ENCODE results near the gene SSC5D. TPM values are rescaled to one million over a fixed set of nuclear protein-coding genes. Genes with fewer than 3 reads are reported as not detected.

The SSC5D gene
- total RNA-seq, 1 experiment from 2014 or later = 3.2 TPM

- Histone ChIP-seq H4K8ac (replicated peaks; ENCODE audit: insufficient read length, low read depth, low read length) (no peak overlapping the region), H2AFZ (ENCODE audit: low read length) (no peak overlapping the region), H2BK120ac (ENCODE audit: low read depth, low read length, poor library complexity, severe bottlenecking) (no peak overlapping the region), H2BK15ac (ENCODE audit: low read depth, low read length) (no peak overlapping the region), H3K9ac (ENCODE audit: extremely low read depth, insufficient read length, low read length) (no peak overlapping the region), H3K4me2 (ENCODE audit: insufficient read depth, insufficient read length, low read length) (peak overlapping the region; percentile 49), H2AK5ac (ENCODE audit: insufficient read length, low read length) (no peak overlapping the region), H3K79me2 (ENCODE audit: insufficient read depth, low read length) (0 out of 2 replicates have a peak, but pooled peaks cover 4% of the 10 kb centered on the region), H2BK12ac (ENCODE audit: insufficient read length, low read depth, low read length) (no peak overlapping the region), H3K9me3 (ENCODE audit: control insufficient read depth, low read depth, low read length) (no peaks in the 10 kb centered on the region), H4K91ac (ENCODE audit: insufficient read length, low read depth, low read length) (no peak overlapping the region), H3K4ac (ENCODE audit: low read depth, low read length) (no peak overlapping the region; the same call in 1 of the 2 replicates), H2BK5ac (ENCODE audit: insufficient read length, low read length) (no peak overlapping the region), H3K23ac (ENCODE audit: insufficient read length, low read depth, low read length) (no peak overlapping the region), H4K5ac (ENCODE audit: insufficient read length, low read depth, low read length) (no peak overlapping the region), H3K27ac (ENCODE audit: insufficient read length, low read depth, low read length) (no peak overlapping the region), H3K18ac (ENCODE audit: insufficient read length, low read depth, low read length) (no peak overlapping the region), H3K4me1 (ENCODE audit: insufficient read depth, low read length) (peaks cover 5% of the 10 kb centered on the region; the same call in 1 of the 2 replicates), H4K20me1 (ENCODE audit: control insufficient read depth, insufficient read depth, insufficient read length) (no peaks in the 10 kb centered on the region), H3K27me3 (ENCODE audit: insufficient read depth, low read length) (no peaks in the 10 kb centered on the region), H3K79me1 (ENCODE audit: insufficient read depth, low read depth, low read length, poor library complexity, severe bottlenecking) (no peaks in the 10 kb centered on the region), H3K14ac (ENCODE audit: insufficient read depth, low read length) (no peak overlapping the region), H3T11ph (ENCODE audit: low read length) (no peak overlapping the region), H3K23me2 (ENCODE audit: insufficient read length, low read depth, low read length, poor library complexity, severe bottlenecking) (peaks cover 5% of the 10 kb centered on the region), H3K56ac (ENCODE audit: insufficient read length, low read depth, low read length) (no peak overlapping the region), H2BK20ac (ENCODE audit: low read depth, low read length, poor library complexity, severe bottlenecking) (no peak overlapping the region)
- no CpG with 5 or more reads among the region's 27 CpGs for WGBS (ENCODE audit: extremely low coverage, insufficient read length, low lambda C conversion rate)
- TF ChIP-seq CTCF (conservative IDR thresholded peaks at IDR 0.05) = no peak
- peak overlapping the region; percentile 84 to 90 for H3K4me3 Mint-ChIP-seq
- peaks cover 13% of the 10 kb centered on the region for H3K27me3 Mint-ChIP-seq (ENCODE audit: low read depth)
- no peak for DNase-seq
- H3K9me3 Mint-ChIP-seq = 0 out of 5 replicates have a peak, but pooled peaks cover 0 to 3% of the 10 kb centered on the region in 2 experiments
- peak overlapping the region in 1 of 3 experiments; percentile 62; a peak in 2 of 7 replicates for H3K27ac Mint-ChIP-seq
- peaks cover 0 to 3% (median 2%) of the 10 kb centered on the region in 3 experiments; a peak in 4 of 7 replicates for H3K36me3 Mint-ChIP-seq (ENCODE audit: insufficient read depth in 1 of 3, low read depth in 3 of 3)
- H3K4me1 Mint-ChIP-seq = peaks cover 19 to 34% of the 10 kb centered on the region in 2 experiments
Observed at GRCh38 chr19:55461974-55462626, 26.1 kb upstream of the SSC5D start.

Measured in H9 (cell line).